ENCODE measurements around the gene KDM5A. TPM values are rescaled to one million over a fixed set of nuclear protein-coding genes. Genes with fewer than 3 reads are reported as not detected.
"Not testable (repeated sequence)": the region's sequence is repeated elsewhere in the genome, so short reads cannot be mapped to it uniquely, and the experiment has no call there.

KDM5A gene
- total and polyA plus RNA-seq, 2 experiments from 2014 or later = 47.1 to 48.3 TPM

GRCh38 chr12:351197-351596 lies 37.9 kb downstream of the KDM5A start:
- H2AFZ ChIP-seq; H3F3A ChIP-seq (replicated peaks; ENCODE audit: low read depth); H3K4me3 ChIP-seq; H3K4me1 ChIP-seq (ENCODE audit: insufficient read depth); H3K27me3 Mint-ChIP-seq (ENCODE audit: insufficient read depth, low read depth, poor library complexity); H4K20me1 ChIP-seq (replicated peaks; ENCODE audit: insufficient read depth); H3K27ac ChIP-seq (ENCODE audit: low read depth); H3K4me1 Mint-ChIP-seq; H3K27me3 ChIP-seq (ENCODE audit: insufficient read depth); H3K9me3 Mint-ChIP-seq; DNase-seq (ENCODE audit: low spot score); H3K9me2 ChIP-seq (ENCODE audit: insufficient read depth); H3K4me2 ChIP-seq; ATAC-seq; H3K27ac Mint-ChIP-seq; H3K4me3 Mint-ChIP-seq: not testable (repeated sequence)
- peaks cover 24% of the 10 kb centered on the region; the same call in 1 of the 2 replicates for H3K36me3 ChIP-seq (ENCODE audit: insufficient read depth)
- H3K36me3 Mint-ChIP-seq (ENCODE audit: low read depth) = peaks cover 79% of the 10 kb centered on the region
- H3K79me2 ChIP-seq (replicated peaks; ENCODE audit: insufficient read depth) = peaks cover 12% of the 10 kb centered on the region

- H3K27ac ChIP-seq (ENCODE audit: low read depth); H3F3A ChIP-seq (replicated peaks; ENCODE audit: low read depth); DNase-seq (ENCODE audit: low spot score); H3K4me1 ChIP-seq (ENCODE audit: insufficient read depth); H3K4me3 Mint-ChIP-seq; H3K9me2 ChIP-seq (ENCODE audit: insufficient read depth); H2AFZ ChIP-seq; H3K4me2 ChIP-seq; H3K4me3 ChIP-seq; H3K27me3 Mint-ChIP-seq (ENCODE audit: insufficient read depth, low read depth, poor library complexity); H3K27me3 ChIP-seq (ENCODE audit: insufficient read depth); H4K20me1 ChIP-seq (replicated peaks; ENCODE audit: insufficient read depth); ATAC-seq; H3K27ac Mint-ChIP-seq; H3K4me1 Mint-ChIP-seq; H3K9me3 Mint-ChIP-seq: not testable (repeated sequence)
- Histone ChIP-seq H3K79me2 (replicated peaks; ENCODE audit: insufficient read depth) (peaks cover 19% of the 10 kb centered on the region), H3K36me3 (ENCODE audit: insufficient read depth) (peaks cover 24% of the 10 kb centered on the region; the same call in 1 of the 2 replicates)
- peaks cover 76% of the 10 kb centered on the region for H3K36me3 Mint-ChIP-seq (ENCODE audit: low read depth)
Observed at GRCh38 chr12:349625-350024, 39.5 kb downstream of the KDM5A start.

GRCh38 chr12:343036-343435 lies 46.1 kb downstream of the KDM5A start:
- H3K27ac ChIP-seq (ENCODE audit: low read depth); H3K27me3 Mint-ChIP-seq (ENCODE audit: insufficient read depth, low read depth, poor library complexity); H2AFZ ChIP-seq; H3K4me3 ChIP-seq; H3K4me1 Mint-ChIP-seq; H3K4me1 ChIP-seq (ENCODE audit: insufficient read depth); H4K20me1 ChIP-seq (replicated peaks; ENCODE audit: insufficient read depth); H3K9me2 ChIP-seq (ENCODE audit: insufficient read depth); H3K27me3 ChIP-seq (ENCODE audit: insufficient read depth); H3F3A ChIP-seq (replicated peaks; ENCODE audit: low read depth); H3K4me3 Mint-ChIP-seq; H3K4me2 ChIP-seq; H3K27ac Mint-ChIP-seq; H3K9me3 Mint-ChIP-seq: not testable (repeated sequence)
- ATAC-seq = peak; percentile 28; the same call in 1 of the 3 replicates
- peak; percentile 12 for DNase-seq (ENCODE audit: low spot score)
- H3K36me3 ChIP-seq (ENCODE audit: insufficient read depth) = peaks cover 10% of the 10 kb centered on the region; the same call in 1 of the 2 replicates
- peaks cover 19% of the 10 kb centered on the region for H3K79me2 ChIP-seq (replicated peaks; ENCODE audit: insufficient read depth)
- peaks cover 59% of the 10 kb centered on the region for H3K36me3 Mint-ChIP-seq (ENCODE audit: low read depth)

GRCh38 chr12:337039-337438 lies 52.1 kb downstream of the KDM5A start:
- Histone ChIP-seq H3K27ac (ENCODE audit: low read depth) (no peak overlapping the region), H3F3A (replicated peaks; ENCODE audit: low read depth) (no peaks in the 10 kb centered on the region), H3K27me3 (ENCODE audit: insufficient read depth) (no peaks in the 10 kb centered on the region), H2AFZ (no peak overlapping the region), H3K4me3 (no peak overlapping the region), H3K79me2 (replicated peaks; ENCODE audit: insufficient read depth) (no peaks in the 10 kb centered on the region; the same call in 1 of the 2 replicates), H3K4me2 (no peak overlapping the region), H3K9me2 (ENCODE audit: insufficient read depth) (no peaks in the 10 kb centered on the region), H3K36me3 (ENCODE audit: insufficient read depth) (peaks cover 7% of the 10 kb centered on the region; the same call in 1 of the 2 replicates), H4K20me1 (replicated peaks; ENCODE audit: insufficient read depth) (no peaks in the 10 kb centered on the region; the same call in 1 of the 2 replicates), H3K4me1 (ENCODE audit: insufficient read depth) (no peaks in the 10 kb centered on the region)
- peaks cover 2% of the 10 kb centered on the region for H3K27me3 Mint-ChIP-seq (ENCODE audit: insufficient read depth, low read depth, poor library complexity)
- DNase-seq (ENCODE audit: low spot score) (no peak), ATAC-seq (no peak)
- no peak overlapping the region for H3K4me3 Mint-ChIP-seq
- no peak overlapping the region; the same call in 1 of the 2 replicates for H3K27ac Mint-ChIP-seq
- no peaks in the 10 kb centered on the region for H3K4me1 Mint-ChIP-seq
- H3K36me3 Mint-ChIP-seq (ENCODE audit: low read depth) = peaks cover 35% of the 10 kb centered on the region
- no peaks in the 10 kb centered on the region for H3K9me3 Mint-ChIP-seq
- no peak for TF ChIP-seq ZNF462 (CRISPR knock-in tag; IDR thresholded peaks at IDR 0.05)
- TF ChIP-seq ETS1 (IDR thresholded peaks at IDR 0.05) = no peak
- no peak for TF ChIP-seq ZNF331 (CRISPR knock-in tag; IDR thresholded peaks at IDR 0.05; ENCODE audit: low read depth)
